H9 (cell line): ENCODE data around the gene MICU1. TPM values are rescaled to one million over a fixed set of nuclear protein-coding genes. Genes with fewer than 3 reads are reported as not detected.

Source experiments
- DNase-seq: peaks from one replicate; pipeline ENCODE4 v3.0.0-alpha.2; 2017
- H2AFZ ChIP-seq: one replicate; pipeline ENCODE4 v1.6.1; 2013; ENCODE audit warnings: mild to moderate bottlenecking, low read length, control low read depth, moderate library complexity
- H2AK5ac ChIP-seq: 2 replicates; pipeline ENCODE4 v1.6.1; 2013; ENCODE audit warnings: low read length, control low read depth, mixed read lengths; ENCODE audit not compliant: insufficient read length
- H2BK120ac ChIP-seq: one replicate; pipeline ENCODE4 v1.6.1; 2013; ENCODE audit warnings: low read depth, mild to moderate bottlenecking, low read length, control low read depth, inconsistent platforms; ENCODE audit not compliant: poor library complexity, severe bottlenecking
- H2BK12ac ChIP-seq: 2 replicates; pipeline ENCODE4 v1.6.1; 2013; ENCODE audit warnings: low read length, control low read depth, mixed read lengths, low read depth; ENCODE audit not compliant: insufficient read length
- H2BK15ac ChIP-seq: 2 replicates; pipeline ENCODE4 v1.6.1; 2013; ENCODE audit warnings: low read depth, low read length, control low read depth
- H2BK20ac ChIP-seq: one replicate; pipeline ENCODE4 v1.6.1; 2013; ENCODE audit warnings: low read depth, mild to moderate bottlenecking, low read length, control low read depth, inconsistent platforms; ENCODE audit not compliant: poor library complexity, severe bottlenecking
- H2BK5ac ChIP-seq: 2 replicates; pipeline ENCODE4 v1.6.1; 2013; ENCODE audit warnings: low read length, control low read depth, mixed read lengths; ENCODE audit not compliant: insufficient read length
- H3K14ac ChIP-seq: 2 replicates; pipeline ENCODE4 v1.6.1; 2013; ENCODE audit warnings: low read length, control low read depth; ENCODE audit not compliant: insufficient read depth
- H3K18ac ChIP-seq: 2 replicates; pipeline ENCODE4 v1.6.1; 2013; ENCODE audit warnings: low read depth, mild to moderate bottlenecking, mixed read lengths, low read length, control low read depth; ENCODE audit not compliant: insufficient read length
- H3K23ac ChIP-seq: 2 replicates; pipeline ENCODE4 v1.6.1; 2013; ENCODE audit warnings: low read length, control low read depth, mixed read lengths, low read depth; ENCODE audit not compliant: insufficient read length
- H3K23me2 ChIP-seq: 2 replicates; pipeline ENCODE4 v1.6.1; 2013; ENCODE audit warnings: low read depth, mild to moderate bottlenecking, mixed read lengths, low read length, control low read depth; ENCODE audit not compliant: insufficient read length, poor library complexity, severe bottlenecking
- H3K27ac ChIP-seq: 2 replicates; pipeline ENCODE4 v1.5.1; 2013; ENCODE audit warnings: low read length, control low read depth, mixed read lengths, low read depth; ENCODE audit not compliant: insufficient read length
- H3K27me3 ChIP-seq: 2 replicates; pipeline ENCODE4 v1.6.1; 2013; ENCODE audit warnings: low read length, control low read depth, inconsistent platforms; ENCODE audit not compliant: insufficient read depth
- H3K4ac ChIP-seq: 2 replicates; pipeline ENCODE4 v1.6.1; 2013; ENCODE audit warnings: low read depth, mild to moderate bottlenecking, control low read depth, inconsistent platforms, low read length, moderate library complexity
- H3K4me1 ChIP-seq: 2 replicates; pipeline ENCODE4 v1.6.1; 2013; ENCODE audit warnings: low read length, control low read depth, inconsistent platforms; ENCODE audit not compliant: insufficient read depth
- H3K4me2 ChIP-seq: 2 replicates; pipeline ENCODE4 v1.6.1; 2013; ENCODE audit warnings: low read length, control low read depth, mixed read lengths; ENCODE audit not compliant: insufficient read length, insufficient read depth
- H3K56ac ChIP-seq: 2 replicates; pipeline ENCODE4 v1.6.1; 2013; ENCODE audit warnings: low read depth, mild to moderate bottlenecking, mixed read lengths, low read length, control low read depth; ENCODE audit not compliant: insufficient read length
- H3K79me1 ChIP-seq: 2 replicates; pipeline ENCODE4 v1.6.1; 2013; ENCODE audit warnings: low read depth, mild to moderate bottlenecking, moderate library complexity, low read length, control low read depth, inconsistent platforms; ENCODE audit not compliant: insufficient read depth, poor library complexity, severe bottlenecking
- H3K79me2 ChIP-seq: 2 replicates; pipeline ENCODE4 v1.6.1; 2013; ENCODE audit warnings: low read length, control low read depth, inconsistent platforms; ENCODE audit not compliant: insufficient read depth
- H3K9ac ChIP-seq: 2 replicates; pipeline ENCODE4 v1.6.1; 2013; ENCODE audit warnings: low read length, control low read depth, mixed read lengths; ENCODE audit not compliant: insufficient read length; ENCODE audit errors: extremely low read depth
- H3K9me3 ChIP-seq: one replicate; pipeline ENCODE4 v1.6.1; 2013; ENCODE audit warnings: low read depth, low read length, inconsistent platforms; ENCODE audit not compliant: control insufficient read depth
- H3T11ph ChIP-seq: one replicate; pipeline ENCODE4 v1.6.1; 2013; ENCODE audit warnings: mild to moderate bottlenecking, low read length, control low read depth, inconsistent platforms
- H4K20me1 ChIP-seq: one replicate; pipeline ENCODE4 v1.6.1; 2013; ENCODE audit not compliant: control insufficient read depth, insufficient read length, insufficient read depth
- H4K5ac ChIP-seq: 2 replicates; pipeline ENCODE4 v1.6.1; 2013; ENCODE audit warnings: low read depth, mild to moderate bottlenecking, mixed read lengths, low read length, control low read depth; ENCODE audit not compliant: insufficient read length
- H4K8ac ChIP-seq: replicated peaks from 2 replicates; pipeline ENCODE4 v1.6.1; 2013; ENCODE audit warnings: low read length, control low read depth, mixed read lengths, low read depth; ENCODE audit not compliant: insufficient read length
- H4K91ac ChIP-seq: 2 replicates; pipeline ENCODE4 v1.6.1; 2013; ENCODE audit warnings: low read depth, mild to moderate bottlenecking, moderate library complexity, mixed read lengths, low read length, control low read depth; ENCODE audit not compliant: insufficient read length
- H3K27ac Mint-ChIP-seq, 3 experiments: 2 replicates in 2 of 3; 3 replicates in 1 of 3; pipeline ENCODE4 v1.8.0; 2020 to 2021; ENCODE audit warnings: mixed read lengths in 3 of 3, mild to moderate bottlenecking in 1 of 3, moderate library complexity in 1 of 3
- H3K27me3 Mint-ChIP-seq: 2 replicates; pipeline ENCODE4 v1.8.0; 2021; ENCODE audit warnings: low read depth, mild to moderate bottlenecking, moderate library complexity, mixed read lengths
- H3K36me3 Mint-ChIP-seq, 3 experiments: 2 replicates in 2 of 3; 3 replicates in 1 of 3; pipeline ENCODE4 v1.8.0; 2020 to 2021; ENCODE audit warnings: low read depth in 3 of 3, mixed read lengths in 3 of 3; ENCODE audit not compliant: insufficient read depth in 1 of 3
- H3K4me1 Mint-ChIP-seq, 2 experiments: 2 replicates each; pipeline ENCODE4 v1.8.0; 2020; ENCODE audit warnings: mixed read lengths in 2 of 2
- H3K4me3 Mint-ChIP-seq, 2 experiments: 2 replicates in 1 of 2; 3 replicates in 1 of 2; pipeline ENCODE4 v1.8.0; 2020 to 2021; ENCODE audit warnings: mild to moderate bottlenecking in 2 of 2, mixed read lengths in 2 of 2, moderate library complexity in 1 of 2
- H3K9me3 Mint-ChIP-seq, 2 experiments: 2 replicates in 1 of 2; 3 replicates in 1 of 2; pipeline ENCODE4 v1.8.0; 2020; ENCODE audit warnings: mild to moderate bottlenecking in 2 of 2, mixed read lengths in 2 of 2, moderate library complexity in 1 of 2
- WGBS: extraction: QIAGEN DNeasy Blood & Tissue Kit; methylation state at CpG from one replicate; pipeline ENCODE4 v1.1.7; 2013; ENCODE audit warnings: missing lambda C conversion rate, low lambda C conversion rate, mixed read lengths; ENCODE audit not compliant: insufficient read length; ENCODE audit errors: extremely low coverage; 5-methylcytosine and 5-hydroxymethylcytosine counted together
- total RNA-seq: library from RNA; stranded (reverse); gene quantifications from 2 replicates; pipeline ENCODE4 v1.2.1, GENCODE V29; 2021
- TF ChIP-seq, protein P1 (sequence below): fragments of 200-600 bp; sonication (generic); conservative IDR thresholded peaks from 3 replicates; pipeline ENCODE4 v1.8.0; 2021; ENCODE audit warnings: antibody characterized with exemption, mild to moderate bottlenecking

MICU1 gene
- total RNA-seq, 1 experiment from 2014 or later, result 33.2 TPM

DNA sequence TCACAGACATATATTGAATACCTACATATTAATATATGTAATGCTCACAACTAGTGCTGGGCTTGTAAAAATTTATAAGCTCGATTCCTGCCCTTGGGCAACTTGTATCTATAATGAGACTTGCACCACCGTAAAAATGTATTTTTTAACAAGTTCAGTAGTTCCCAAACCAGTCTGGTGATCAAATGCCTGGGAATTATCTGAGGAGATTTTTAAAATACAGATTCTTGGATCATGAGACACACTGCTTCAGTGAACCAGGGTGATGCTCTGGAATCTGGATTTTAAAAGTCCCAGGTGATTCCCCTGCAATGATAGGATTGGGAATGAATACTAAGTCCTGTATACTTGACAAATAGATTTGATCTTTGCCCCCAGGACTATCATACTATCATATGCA, 4.3 kb upstream of the MICU1 start:
- no peaks in the 10 kb centered on the region for H4K20me1 ChIP-seq
- no CpG with 5 or more reads among the region's 2 CpGs for WGBS
- no peaks in the 10 kb centered on the region for H3K9me3 ChIP-seq

More for the DNA sequence above, 4.3 kb upstream of the MICU1 start:
- Histone ChIP-seq H3K4ac (no peak overlapping the region), H3K4me2 (no peak overlapping the region), H3K79me1 (no peaks in the 10 kb centered on the region), H3K14ac (no peak overlapping the region), H3T11ph (no peak overlapping the region), H2BK5ac (no peak overlapping the region), H3K9ac (no peak overlapping the region), H3K27me3 (no peaks in the 10 kb centered on the region), H2BK120ac (no peak overlapping the region), H3K4me1 (no peaks in the 10 kb centered on the region), H2BK12ac (no peak overlapping the region), H3K18ac (no peak overlapping the region), H2BK20ac (no peak overlapping the region), H3K23me2 (peaks cover 4% of the 10 kb centered on the region), H2BK15ac (no peak overlapping the region), H3K23ac (no peak overlapping the region), H3K27ac (no peak overlapping the region), H2AFZ (no peak overlapping the region), H3K56ac (no peak overlapping the region), H2AK5ac (no peak overlapping the region), H4K91ac (no peak overlapping the region), H4K8ac (no peak overlapping the region), H4K5ac (no peak overlapping the region), H3K79me2 (no peaks in the 10 kb centered on the region)
- Mint-ChIP-seq H3K4me3 (no peak overlapping the region), H3K9me3 (no peaks in the 10 kb centered on the region; a peak in 2 of 5 replicates), H3K27ac (no peak overlapping the region), H3K36me3 (no peaks in the 10 kb centered on the region), H3K4me1 (peaks cover under 1 to 1% of the 10 kb centered on the region in 2 experiments), H3K27me3 (no peaks in the 10 kb centered on the region)
- no peak for DNase-seq
- TF ChIP-seq, protein P1, sequence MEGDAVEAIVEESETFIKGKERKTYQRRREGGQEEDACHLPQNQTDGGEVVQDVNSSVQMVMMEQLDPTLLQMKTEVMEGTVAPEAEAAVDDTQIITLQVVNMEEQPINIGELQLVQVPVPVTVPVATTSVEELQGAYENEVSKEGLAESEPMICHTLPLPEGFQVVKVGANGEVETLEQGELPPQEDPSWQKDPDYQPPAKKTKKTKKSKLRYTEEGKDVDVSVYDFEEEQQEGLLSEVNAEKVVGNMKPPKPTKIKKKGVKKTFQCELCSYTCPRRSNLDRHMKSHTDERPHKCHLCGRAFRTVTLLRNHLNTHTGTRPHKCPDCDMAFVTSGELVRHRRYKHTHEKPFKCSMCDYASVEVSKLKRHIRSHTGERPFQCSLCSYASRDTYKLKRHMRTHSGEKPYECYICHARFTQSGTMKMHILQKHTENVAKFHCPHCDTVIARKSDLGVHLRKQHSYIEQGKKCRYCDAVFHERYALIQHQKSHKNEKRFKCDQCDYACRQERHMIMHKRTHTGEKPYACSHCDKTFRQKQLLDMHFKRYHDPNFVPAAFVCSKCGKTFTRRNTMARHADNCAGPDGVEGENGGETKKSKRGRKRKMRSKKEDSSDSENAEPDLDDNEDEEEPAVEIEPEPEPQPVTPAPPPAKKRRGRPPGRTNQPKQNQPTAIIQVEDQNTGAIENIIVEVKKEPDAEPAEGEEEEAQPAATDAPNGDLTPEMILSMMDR, result no peak
